ENCODE data around the gene SEC63. TPM values are rescaled to one million over a fixed set of nuclear protein-coding genes. Genes with fewer than 3 reads are reported as not detected.
"Not testable (repeated sequence)": the region's sequence is repeated elsewhere in the genome, so short reads cannot be mapped to it uniquely, and the experiment has no call there.

The SEC63 gene
- total RNA-seq, 1 experiment from 2014 or later = 11.0 TPM

- no peak for DNase-seq (ENCODE audit: low read depth)
These were observed 15.6 kb upstream of the SEC63 start for GRCh38 chr6:107973594-107973993.

DNA sequence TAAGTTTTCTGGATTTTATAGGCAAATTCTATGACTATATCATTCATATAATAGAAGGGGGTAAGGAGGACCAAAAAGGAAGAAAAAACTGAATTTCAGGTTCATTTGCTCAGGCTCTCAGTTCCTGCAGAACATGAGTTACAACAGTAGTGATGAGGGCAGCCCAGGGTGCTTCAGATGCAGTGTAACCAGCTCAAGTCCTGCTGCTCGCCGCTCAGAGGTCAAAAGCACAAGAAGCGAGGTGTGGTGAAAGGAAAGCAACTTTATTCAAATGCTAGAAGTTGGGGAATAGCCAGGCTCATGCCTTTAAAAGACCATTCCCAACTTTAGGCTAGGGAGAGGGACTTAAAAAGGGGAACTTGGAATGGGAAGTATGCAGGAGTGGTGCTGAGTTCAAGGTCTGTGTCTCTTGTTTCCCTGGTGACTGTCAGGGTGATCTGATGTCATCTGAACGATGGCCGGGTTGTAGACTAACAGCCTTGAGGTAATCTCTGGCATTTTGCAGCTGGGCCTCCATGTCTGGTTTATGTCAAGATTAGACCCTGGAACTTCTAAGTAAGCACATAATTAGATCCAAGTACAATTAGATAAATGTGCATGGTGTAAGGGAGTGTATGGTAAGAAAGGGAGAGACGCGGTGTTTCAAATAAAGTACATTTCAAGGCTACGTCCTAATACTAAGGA, 14.5 kb upstream of the SEC63 start:
- DNase-seq (ENCODE audit: low read depth) = no peak

DNA sequence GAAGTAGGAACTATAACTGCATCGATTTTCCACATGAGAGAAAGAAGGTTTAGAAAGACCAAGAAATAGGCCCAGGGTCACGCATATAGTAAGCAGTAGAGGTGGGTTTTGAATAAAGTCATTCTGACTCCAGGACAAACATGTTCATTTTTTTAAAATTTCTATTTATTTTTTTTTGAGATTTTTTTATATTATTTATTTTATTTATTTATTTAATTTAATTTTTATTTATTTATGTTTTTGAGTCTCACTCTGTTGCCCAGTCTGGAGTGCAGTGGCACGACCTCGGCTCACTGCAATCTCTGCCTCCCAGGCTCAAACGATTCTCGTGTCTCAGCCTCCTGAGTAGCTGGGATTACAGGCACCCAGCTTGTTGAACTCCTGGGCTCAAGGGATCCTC, 13.2 kb upstream of the SEC63 start:
- DNase-seq (ENCODE audit: low read depth) = no peak

GRCh38 chr6:107970255-107970654, 12.2 kb upstream of the SEC63 start:
- DNase-seq (ENCODE audit: low read depth) = no peak

- DNase-seq (ENCODE audit: low read depth) = no peak
These were observed 10.1 kb upstream of the SEC63 start for GRCh38 chr6:107968081-107968480.

DNA sequence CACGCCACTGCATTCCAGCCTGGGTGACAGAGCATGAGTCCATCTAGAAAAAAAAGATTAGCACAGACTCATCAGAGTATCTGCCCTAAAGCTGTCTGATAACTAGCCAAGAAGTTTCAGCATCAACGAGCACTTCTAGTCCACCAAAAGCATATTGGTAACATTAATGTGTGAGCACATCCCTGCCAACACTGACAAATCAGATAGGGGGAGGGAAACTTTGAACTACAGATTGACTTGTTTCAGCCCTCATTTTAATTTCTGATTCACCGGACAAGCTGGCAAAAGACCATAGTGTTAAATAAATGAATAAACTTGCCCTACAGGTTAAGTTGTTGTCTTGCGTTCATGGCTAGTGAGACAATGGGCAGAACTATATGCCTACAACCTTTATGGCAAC, 7.7 kb upstream of the SEC63 start:
- no peak for DNase-seq (ENCODE audit: low read depth)

DNA sequence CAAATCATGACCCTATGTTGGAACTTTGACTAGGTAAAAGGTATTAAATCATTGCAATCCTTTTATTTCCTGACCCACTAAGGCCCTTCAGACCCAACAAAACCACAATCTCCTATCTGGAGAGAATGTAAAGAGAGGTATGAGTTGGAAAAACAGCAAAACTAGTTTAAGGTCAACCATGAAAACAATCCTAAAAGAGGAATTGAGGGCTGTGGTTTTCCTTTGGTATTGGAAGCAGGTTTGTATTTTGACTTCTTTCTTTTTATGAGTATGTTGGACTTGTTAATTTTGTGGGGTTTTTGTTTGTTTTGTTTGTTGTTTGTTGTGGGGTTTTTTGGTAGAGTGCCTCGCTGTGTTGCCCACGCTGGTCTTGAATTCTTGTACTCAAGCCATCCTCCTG, 4.7 kb upstream of the SEC63 start:
- no peak for DNase-seq (ENCODE audit: low read depth)

DNA sequence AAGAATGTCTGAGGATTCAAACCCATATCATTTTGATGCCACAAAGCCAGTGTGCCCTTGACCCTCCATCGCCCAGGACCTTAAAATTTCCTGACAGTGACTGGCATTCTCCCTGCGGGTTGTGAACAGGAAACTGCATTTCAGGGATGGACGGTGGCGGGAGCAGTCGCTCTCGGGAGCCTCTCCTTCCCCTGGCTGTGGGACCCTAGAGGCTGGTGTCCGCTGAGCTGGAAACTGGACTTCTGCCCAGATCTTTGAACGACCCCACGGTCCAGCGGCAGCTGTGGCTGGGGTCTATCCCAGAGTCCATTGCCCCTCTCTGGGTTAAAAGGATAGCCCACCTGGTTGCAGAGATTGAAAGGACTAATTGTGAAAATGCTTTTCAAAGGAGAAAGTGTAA, 1.4 kb upstream of the SEC63 start:
- no peak for DNase-seq (ENCODE audit: low read depth)

GRCh38 chr6:107958689-107959362, 818 bp upstream of the SEC63 start:
- not testable (repeated sequence) for DNase-seq (ENCODE audit: low read depth)

GRCh38 chr6:107957308-107957908, 600 bp downstream of the SEC63 start:
- peak; percentile 68 for DNase-seq (ENCODE audit: low read depth)

DNA sequence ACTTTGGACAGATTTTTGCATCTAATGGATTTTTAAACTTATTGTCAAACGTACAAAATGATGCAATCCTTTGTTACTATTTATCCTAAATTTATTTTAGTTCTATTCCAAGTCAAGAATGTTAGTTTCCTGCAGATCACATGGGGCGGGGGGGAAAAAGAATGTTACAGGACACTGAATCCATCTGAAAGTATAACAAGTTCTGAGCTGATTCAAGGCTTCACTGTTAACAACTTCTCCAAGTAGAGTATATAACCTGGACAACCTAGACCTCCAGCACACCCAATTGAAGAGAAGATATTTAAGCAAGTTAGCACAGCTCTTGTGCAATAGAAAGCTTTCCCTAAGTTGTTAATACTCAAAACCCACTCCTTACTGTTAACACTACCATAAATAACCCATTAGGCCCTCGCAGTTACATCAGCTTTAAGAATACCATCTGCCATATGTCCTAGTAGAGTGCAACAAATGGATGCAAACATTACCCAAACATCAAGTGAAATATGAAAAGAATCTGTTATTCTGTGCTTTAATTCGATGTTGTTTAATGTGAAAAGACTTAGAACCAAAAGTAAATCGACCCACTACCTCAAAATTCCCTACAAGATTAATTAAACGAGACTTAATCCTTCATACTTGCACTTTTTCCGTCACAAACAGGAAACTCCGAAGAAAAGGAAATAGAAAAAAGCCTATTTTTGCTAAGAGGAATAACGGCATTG, 1.3 kb downstream of the SEC63 start:
- DNase-seq (ENCODE audit: low read depth) = no peak

GRCh38 chr6:107956181-107956580, 1.8 kb downstream of the SEC63 start:
- no peak for DNase-seq (ENCODE audit: low read depth)

DNA sequence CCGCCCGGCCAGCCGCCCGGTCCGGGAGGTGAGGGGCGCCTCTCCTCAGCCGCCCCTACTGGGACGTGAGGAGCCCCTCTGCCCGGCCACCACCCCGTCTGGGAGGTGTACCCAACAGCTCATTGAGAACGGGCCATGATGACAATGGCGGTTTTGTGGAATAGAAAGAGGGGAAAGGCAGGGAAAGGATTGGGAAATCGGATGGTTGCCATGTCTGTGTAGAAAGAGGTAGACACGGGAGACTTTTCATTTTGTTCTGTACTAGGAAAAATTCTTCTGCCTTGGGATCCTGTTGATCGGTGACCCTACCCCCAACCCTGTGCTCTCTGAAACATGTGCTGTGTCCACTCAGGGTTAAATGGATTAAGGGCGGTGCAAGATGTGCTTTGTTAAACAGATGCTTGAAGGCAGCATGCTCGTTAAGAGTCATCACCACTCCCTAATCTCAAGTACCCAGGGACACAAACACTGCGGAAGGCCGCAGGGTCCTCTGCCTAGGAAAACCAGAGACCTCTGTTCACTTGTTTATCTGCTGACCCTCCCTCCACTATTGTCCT, 4.1 kb downstream of the SEC63 start:
- DNase-seq (ENCODE audit: low read depth) = not testable (repeated sequence)

DNA sequence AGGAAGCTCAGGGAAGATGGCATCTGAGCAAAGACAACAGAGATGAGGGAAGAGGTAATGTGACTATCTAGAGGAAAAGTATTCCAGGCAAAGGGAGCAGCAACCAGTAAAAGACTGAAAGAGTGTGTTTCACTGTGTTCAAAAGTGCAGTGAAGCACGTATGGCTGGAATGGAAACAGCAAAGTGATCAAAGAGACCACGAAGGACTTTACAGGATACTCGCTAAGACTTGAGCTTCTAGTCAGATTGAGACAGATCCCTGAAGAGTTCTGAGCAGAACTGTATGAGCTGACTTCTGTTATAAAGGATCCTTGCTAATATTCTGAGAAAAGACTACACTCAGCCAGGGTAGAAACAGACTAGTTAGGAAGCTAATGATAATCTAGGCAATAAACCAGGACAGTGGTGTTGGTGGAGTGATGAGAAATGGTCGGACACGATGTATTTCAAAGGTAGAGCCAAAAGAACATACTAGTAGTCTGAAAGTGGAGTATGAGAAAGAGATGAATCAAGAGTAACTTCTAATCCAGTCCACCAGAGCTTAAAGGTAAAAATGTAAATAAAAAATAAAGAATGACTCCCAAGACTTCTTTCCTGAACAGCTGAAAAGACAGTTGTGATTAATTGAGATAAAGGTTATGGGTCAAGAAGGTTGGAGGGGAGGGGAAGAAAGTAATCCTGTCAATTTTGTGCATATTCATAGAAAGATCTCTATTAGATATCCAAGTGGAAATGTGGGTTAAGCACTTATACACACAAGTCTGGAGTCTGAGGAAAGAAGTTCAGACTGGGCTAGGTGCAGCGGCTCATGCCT, 14.2 kb downstream of the SEC63 start:
- no peak for DNase-seq (ENCODE audit: low read depth)

DNA sequence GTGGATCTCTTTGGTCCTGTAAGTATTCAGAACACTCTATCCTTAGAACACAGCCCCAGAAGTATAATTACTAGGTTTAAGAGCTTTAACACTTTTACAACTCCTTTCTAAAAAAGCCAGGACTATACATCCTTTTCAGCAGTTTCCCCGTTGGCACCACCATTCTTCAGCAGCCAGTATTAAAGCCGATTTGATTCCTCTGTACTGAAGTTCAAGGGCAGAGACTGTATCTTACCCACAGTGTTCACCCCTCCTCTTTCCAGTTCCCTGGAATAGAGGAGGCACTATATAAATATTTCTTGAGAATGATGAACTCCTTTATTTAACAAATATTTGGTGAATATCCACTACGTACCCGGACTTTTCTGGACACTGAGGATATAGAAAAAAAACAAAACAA, 15.9 kb downstream of the SEC63 start:
- DNase-seq (ENCODE audit: low read depth) = no peak

- DNase-seq (ENCODE audit: low read depth) = no peak
These were observed 16.4 kb downstream of the SEC63 start for GRCh38 chr6:107941627-107942026.

DNA sequence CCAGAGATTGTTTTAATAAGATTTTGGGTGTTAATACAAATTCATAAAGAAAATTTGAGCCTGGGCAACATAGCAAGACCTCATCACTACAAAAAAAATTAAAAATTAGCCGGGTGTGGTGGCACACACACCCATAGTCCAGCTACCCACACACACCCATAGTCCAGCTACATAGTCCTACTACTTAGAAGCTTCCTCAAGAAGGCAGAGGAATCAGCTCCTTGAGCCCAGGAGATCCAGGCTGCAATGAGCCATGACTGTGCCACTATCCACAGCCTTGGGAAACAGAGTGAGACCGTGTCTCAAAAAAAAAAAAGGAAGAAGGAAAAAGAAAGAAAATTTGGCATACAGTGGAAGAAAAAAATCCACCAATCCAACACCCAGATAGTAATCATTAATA, 16.8 kb downstream of the SEC63 start:
- no peak for DNase-seq (ENCODE audit: low read depth)

DNA sequence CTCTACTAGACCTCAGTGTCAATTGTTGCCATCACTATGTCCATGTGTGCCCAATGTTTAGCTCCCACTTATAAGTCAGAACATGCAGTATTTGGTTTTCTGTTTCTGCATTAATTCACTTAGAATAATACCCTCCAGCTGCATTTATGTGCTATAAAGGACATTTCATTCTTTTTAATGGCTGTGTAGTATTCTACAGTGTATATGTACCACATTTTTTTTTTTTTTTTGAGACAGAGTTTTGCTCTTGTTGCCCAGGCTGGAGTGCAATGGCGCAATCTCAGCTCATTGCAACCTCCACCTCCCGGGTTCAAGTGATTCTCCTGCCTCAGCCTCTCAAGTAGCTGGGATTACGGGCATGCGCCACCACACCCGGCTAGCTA, 21.1 kb downstream of the SEC63 start:
- not testable (repeated sequence) for DNase-seq (ENCODE audit: low read depth)

GRCh38 chr6:107936162-107936909, 21.7 kb downstream of the SEC63 start:
- DNase-seq (ENCODE audit: low read depth) = no peak

DNA sequence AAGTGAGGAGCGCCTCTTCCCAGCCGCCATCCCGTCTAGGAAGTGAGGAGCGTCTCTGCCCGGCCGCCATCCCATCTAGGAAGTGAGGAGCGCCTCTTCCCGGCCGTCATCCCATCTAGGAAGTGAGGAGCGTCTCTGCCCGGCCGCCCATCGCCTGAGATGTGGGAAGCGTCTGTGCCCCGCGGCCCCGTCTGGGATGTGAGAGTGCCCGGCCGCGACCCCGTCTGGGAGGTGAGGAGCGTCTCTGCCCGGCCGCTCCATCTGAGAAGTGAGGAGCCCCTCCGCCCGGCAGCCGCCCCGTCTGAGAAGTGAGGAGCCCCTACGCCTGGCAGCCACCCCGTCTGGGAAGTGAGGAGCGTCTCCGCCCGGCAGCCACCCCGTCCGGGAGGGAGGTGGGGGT, 23.8 kb downstream of the SEC63 start:
- DNase-seq (ENCODE audit: low read depth) = not testable (repeated sequence)

DNA sequence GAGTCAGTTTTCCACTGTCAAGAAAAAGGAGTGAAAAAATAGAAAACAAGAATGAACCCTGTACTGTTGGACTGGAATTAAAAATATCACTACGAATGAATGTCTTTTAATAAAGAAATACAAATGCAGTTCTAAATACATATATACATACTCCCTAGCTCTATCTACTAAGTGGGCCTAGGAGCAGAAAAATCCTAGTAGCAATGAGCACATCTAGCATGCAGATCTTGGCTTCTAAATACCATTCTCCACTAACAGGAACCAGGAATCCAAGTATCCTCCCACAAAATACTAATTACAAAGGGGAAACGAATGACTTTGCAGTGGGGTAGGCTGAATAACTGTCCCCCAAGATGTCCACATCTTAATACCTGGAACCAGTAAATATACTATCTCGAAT, 25.4 kb downstream of the SEC63 start:
- DNase-seq (ENCODE audit: low read depth) = no peak
